K562 (cell line): ENCODE data around the gene STPG2.

Experiments
- CTCF ChIP-seq, 3 experiments: IDR thresholded peaks in 2 of 3; conservative IDR thresholded peaks in 1 of 3; 2 replicates each; pipeline ENCODE4 v1.5.1; 2011 to 2012; ENCODE audit warnings: low read length in 3 of 3, mild to moderate bottlenecking in 3 of 3, control low read depth in 2 of 3, improper control_type of control experiment in 1 of 3, inconsistent platforms in 1 of 3, low read depth in 1 of 3, mixed read lengths in 1 of 3, moderate library complexity in 1 of 3; ENCODE audit not compliant: insufficient read depth in 2 of 3
- SRF ChIP-seq, 2 experiments: fragments of 250-450, 450-650 bp in 1 of 2; sonication (Bioruptor Pico) in 1 of 2; sonication (generic) in 1 of 2; formaldehyde crosslinking; IDR thresholded peaks; 2 replicates each; pipeline versions ENCODE4 v1.5.0 to v1.5.1; 2020 to 2022; ENCODE audit warnings: mild to moderate bottlenecking in 1 of 2, missing genetic modification reagents in 1 of 2
- ZNF584 ChIP-seq: fragments of 200-800 bp; sonication (Bioruptor generic); IDR thresholded peaks from 2 replicates; pipeline ENCODE4 v1.6.1; 2016; ENCODE audit warnings: low read depth, mild to moderate bottlenecking, missing genetic modification characterization, missing compliant biosample characterization
- TF ChIP-seq, protein P1 (sequence below): fragments of 450-650 bp; conservative IDR thresholded peaks from 2 replicates; pipeline ENCODE4 v1.6.1; 2016; ENCODE audit warnings: missing genetic modification characterization, low read depth, mild to moderate bottlenecking, control low read depth, missing compliant biosample characterization

- TF ChIP-seq SRF (CRISPR knock-in tag; IDR thresholded peaks at IDR 0.05), result no peak
- TF ChIP-seq ZNF584 (CRISPR knock-in tag), result no peak
- TF ChIP-seq CTCF (IDR thresholded peaks at IDR 0.05 in 2 of 3, conservative IDR thresholded peaks at IDR 0.05 in 1 of 3; ENCODE audit: insufficient read depth in 2 of 3, low read depth in 1 of 3, low read length in 3 of 3), result no peak
- TF ChIP-seq, protein P1, sequence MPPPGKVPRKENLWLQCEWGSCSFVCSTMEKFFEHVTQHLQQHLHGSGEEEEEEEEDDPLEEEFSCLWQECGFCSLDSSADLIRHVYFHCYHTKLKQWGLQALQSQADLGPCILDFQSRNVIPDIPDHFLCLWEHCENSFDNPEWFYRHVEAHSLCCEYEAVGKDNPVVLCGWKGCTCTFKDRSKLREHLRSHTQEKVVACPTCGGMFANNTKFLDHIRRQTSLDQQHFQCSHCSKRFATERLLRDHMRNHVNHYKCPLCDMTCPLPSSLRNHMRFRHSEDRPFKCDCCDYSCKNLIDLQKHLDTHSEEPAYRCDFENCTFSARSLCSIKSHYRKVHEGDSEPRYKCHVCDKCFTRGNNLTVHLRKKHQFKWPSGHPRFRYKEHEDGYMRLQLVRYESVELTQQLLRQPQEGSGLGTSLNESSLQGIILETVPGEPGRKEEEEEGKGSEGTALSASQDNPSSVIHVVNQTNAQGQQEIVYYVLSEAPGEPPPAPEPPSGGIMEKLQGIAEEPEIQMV (tag), result no peak
Measured at GRCh38 chr4:97762115-97762512, 381.2 kb downstream of the STPG2 start.
